ENCODE results near the gene CDK5RAP2.

- TF ChIP-seq CTCF (IDR thresholded peaks at IDR 0.05) = no peak
- TF ChIP-seq POLR2A (IDR thresholded peaks at IDR 0.05) = no peak
Observed at GRCh38 chr9:120521101-120521500, 58.9 kb downstream of the CDK5RAP2 start.
